Fibroblast of lung (primary cell): ENCODE results near the gene SFTPA2. TPM values are rescaled to one million over a fixed set of nuclear protein-coding genes. Genes with fewer than 3 reads are reported as not detected.

Experiments
- DNase-seq, 2 donors: peaks; one replicate each; pipeline versions ENCODE4 v3.0.0 to v3.0.0-alpha.2; 2010; ENCODE audit warnings: low read depth in 2 of 2
- H2AFZ ChIP-seq: 2 replicates; pipeline ENCODE4 v1.5.1; 2012; ENCODE audit warnings: low read length, control low read depth, inconsistent platforms
- H3K27ac ChIP-seq: 2 replicates; pipeline ENCODE4 v1.5.1; 2011; ENCODE audit warnings: low read length, control low read depth; ENCODE audit not compliant: insufficient read depth
- H3K27me3 ChIP-seq: 2 replicates; pipeline ENCODE4 v1.5.1; 2011; ENCODE audit warnings: mild to moderate bottlenecking, low read length; ENCODE audit not compliant: control insufficient read depth, insufficient read depth
- H3K36me3 ChIP-seq: 2 replicates; pipeline ENCODE4 v1.5.1; 2011; ENCODE audit warnings: low read length; ENCODE audit not compliant: control insufficient read depth, insufficient read depth
- H3K4me1 ChIP-seq: 2 replicates; pipeline ENCODE4 v1.5.1; 2011; ENCODE audit warnings: low read length; ENCODE audit not compliant: control insufficient read depth, insufficient read depth; ENCODE audit errors: extremely low read depth
- H3K4me2 ChIP-seq: 2 replicates; pipeline ENCODE4 v1.5.1; 2011; ENCODE audit warnings: low read length, control low read depth; ENCODE audit not compliant: insufficient read depth; ENCODE audit errors: extremely low read depth
- H3K4me3 ChIP-seq, 4 experiments: fragments of 200-600 bp in 1 of 4; sonication (generic) in 1 of 4; replicated peaks in 1 of 4; 2 replicates each; pipeline ENCODE4 v1.5.1; 2011 to 2016; ENCODE audit warnings: low read length in 4 of 4, low read depth in 3 of 4, mild to moderate bottlenecking in 3 of 4, control low read depth in 2 of 4, inconsistent platforms in 1 of 4, mixed read lengths in 1 of 4; ENCODE audit not compliant: insufficient read depth in 1 of 4; ENCODE audit errors: control extremely low read depth in 1 of 4
- H3K79me2 ChIP-seq: 2 replicates; pipeline ENCODE4 v1.5.1; 2012; ENCODE audit warnings: mild to moderate bottlenecking, low read length, inconsistent platforms; ENCODE audit not compliant: control insufficient read depth, insufficient read depth
- H3K9ac ChIP-seq: 2 replicates; pipeline ENCODE4 v1.5.1; 2011; ENCODE audit warnings: mild to moderate bottlenecking, low read length, control low read depth; ENCODE audit not compliant: insufficient read depth
- H3K9me3 ChIP-seq: 2 replicates; pipeline ENCODE4 v1.5.1; 2012; ENCODE audit warnings: low read depth, low read length; ENCODE audit not compliant: control insufficient read depth, insufficient read depth
- H4K20me1 ChIP-seq: 2 replicates; pipeline ENCODE4 v1.5.1; 2011; ENCODE audit warnings: low read length; ENCODE audit not compliant: control insufficient read depth, insufficient read depth; ENCODE audit errors: extremely low read depth
- EZH2 ChIP-seq: IDR thresholded peaks from 2 replicates; pipeline ENCODE4 v1.5.1; 2012; ENCODE audit warnings: low read length, control low read depth, mild to moderate bottlenecking; ENCODE audit errors: missing control alignments
- polyA plus RNA-seq, 2 donors: library from polyadenylated mRNA; depleted of rRNA in 1 of 2; stranded (reverse) in 1 of 2; unstranded in 1 of 2; fragments of >200 nt; gene quantifications; 2 replicates each; pipeline ENCODE4 v1.2.1, GENCODE V29; 2011 to 2012; ENCODE audit warnings: missing spikeins in 1 of 2
- total RNA-seq: library from RNA; depleted of rRNA; stranded (reverse); fragments of >200 nt; gene quantifications from 2 replicates; pipeline ENCODE4 v1.2.1, GENCODE V29; 2014
- TF ChIP-seq, protein P1 (sequence below), 2 donors: IDR thresholded peaks in 1 of 2; conservative IDR thresholded peaks in 1 of 2; 1 replicate in 1 of 2; 2 replicates in 1 of 2; pipeline ENCODE4 v1.5.1; 2011 to 2012; ENCODE audit warnings: low read length in 2 of 2, control low read depth in 1 of 2, inconsistent platforms in 1 of 2, low read depth in 1 of 2, mild to moderate bottlenecking in 1 of 2

Gene SFTPA2
- total and polyA plus RNA-seq, 2 donors (not counting 1 experiment from before 2014, with no cell fraction given) = not detected

DNA sequence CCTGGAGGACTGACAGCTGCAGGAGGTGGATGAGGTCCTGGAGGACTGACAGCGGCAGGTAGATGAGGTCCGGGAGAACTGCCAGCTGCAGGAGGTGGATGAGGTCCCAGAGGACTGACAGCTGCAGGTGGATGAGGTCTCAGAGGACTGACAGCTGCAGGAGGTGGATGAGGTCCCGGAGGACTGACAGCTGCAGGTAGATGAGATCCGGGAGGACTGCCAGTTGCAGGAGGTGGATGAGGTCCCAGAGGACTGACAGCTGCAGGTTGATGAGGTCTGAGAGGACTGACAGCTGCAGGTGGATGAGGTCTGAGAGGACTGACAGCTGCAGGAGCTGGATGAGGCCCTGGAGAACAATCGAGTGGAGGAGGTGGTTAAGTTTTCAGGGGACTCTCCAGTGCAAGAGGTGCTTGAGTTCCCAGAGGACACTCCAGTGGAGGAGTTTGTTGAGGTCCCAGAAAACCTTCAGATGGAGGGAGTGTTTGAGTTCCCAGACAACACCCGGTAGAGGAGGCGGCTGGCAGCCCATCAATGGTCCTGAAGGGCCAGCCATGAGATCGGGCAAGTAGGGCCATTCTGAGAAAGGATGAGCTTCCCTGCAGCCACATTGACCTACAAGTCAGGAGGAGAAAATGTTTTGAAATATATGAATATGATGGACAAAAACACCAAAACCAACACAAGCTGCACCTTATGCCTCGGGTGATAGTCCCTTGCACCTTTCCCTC is 52.6 kb downstream of the SFTPA2 start:
- no peaks in the 10 kb centered on the region for H3K9me3 ChIP-seq
- H2AFZ ChIP-seq = no peak overlapping the region
- no peak for TF ChIP-seq EZH2
- TF ChIP-seq, protein P1, sequence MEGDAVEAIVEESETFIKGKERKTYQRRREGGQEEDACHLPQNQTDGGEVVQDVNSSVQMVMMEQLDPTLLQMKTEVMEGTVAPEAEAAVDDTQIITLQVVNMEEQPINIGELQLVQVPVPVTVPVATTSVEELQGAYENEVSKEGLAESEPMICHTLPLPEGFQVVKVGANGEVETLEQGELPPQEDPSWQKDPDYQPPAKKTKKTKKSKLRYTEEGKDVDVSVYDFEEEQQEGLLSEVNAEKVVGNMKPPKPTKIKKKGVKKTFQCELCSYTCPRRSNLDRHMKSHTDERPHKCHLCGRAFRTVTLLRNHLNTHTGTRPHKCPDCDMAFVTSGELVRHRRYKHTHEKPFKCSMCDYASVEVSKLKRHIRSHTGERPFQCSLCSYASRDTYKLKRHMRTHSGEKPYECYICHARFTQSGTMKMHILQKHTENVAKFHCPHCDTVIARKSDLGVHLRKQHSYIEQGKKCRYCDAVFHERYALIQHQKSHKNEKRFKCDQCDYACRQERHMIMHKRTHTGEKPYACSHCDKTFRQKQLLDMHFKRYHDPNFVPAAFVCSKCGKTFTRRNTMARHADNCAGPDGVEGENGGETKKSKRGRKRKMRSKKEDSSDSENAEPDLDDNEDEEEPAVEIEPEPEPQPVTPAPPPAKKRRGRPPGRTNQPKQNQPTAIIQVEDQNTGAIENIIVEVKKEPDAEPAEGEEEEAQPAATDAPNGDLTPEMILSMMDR (conservative IDR thresholded peaks at IDR 0.05 in 1 of 2, IDR thresholded peaks at IDR 0.05 in 1 of 2; ENCODE audit: low read depth in 1 of 2, low read length in 2 of 2) = no peak
- DNase-seq = no peak
- no peaks in the 10 kb centered on the region for H3K4me1 ChIP-seq
- no peaks in the 10 kb centered on the region for H3K36me3 ChIP-seq
- no peaks in the 10 kb centered on the region for H3K79me2 ChIP-seq
- no peaks in the 10 kb centered on the region for H4K20me1 ChIP-seq
- H3K27me3 ChIP-seq = peaks cover 4% of the 10 kb centered on the region
- no peak overlapping the region for H3K4me3 ChIP-seq
- no peak overlapping the region for H3K4me2 ChIP-seq
- H3K27ac ChIP-seq = no peak overlapping the region
- H3K9ac ChIP-seq = no peak overlapping the region

Other genes starting within 250 kb of the SFTPA2 start
- 18.2 and 18.7 TPM in 2 replicates for gene PPIF, start 212.9 kb downstream of the SFTPA2 start, total RNA-seq
- gene PPIF, start 212.9 kb downstream of the SFTPA2 start, polyA plus RNA-seq = 63.0 and 82.2 TPM in 2 replicates
- gene ZCCHC24, start 114.8 kb downstream of the SFTPA2 start, total RNA-seq = 40.3 and 44.4 TPM in 2 replicates
- gene ZCCHC24, start 114.8 kb downstream of the SFTPA2 start, polyA plus RNA-seq = 30.2 and 33.2 TPM in 2 replicates
- 0.26 and 0.33 TPM in 2 replicates for gene EIF5AL1, start 47.9 kb downstream of the SFTPA2 start, total RNA-seq
- gene EIF5AL1, start 47.9 kb downstream of the SFTPA2 start, polyA plus RNA-seq = 2.0 and 2.4 TPM in 2 replicates
- not detected in 2 replicates for gene SFTPA1, start 50.5 kb upstream of the SFTPA2 start, total RNA-seq
- gene SFTPA1, start 50.5 kb upstream of the SFTPA2 start, polyA plus RNA-seq = not detected in 2 replicates
- 0.33 and 0.51 TPM in 2 replicates for gene NUTM2B, start 142.8 kb upstream of the SFTPA2 start, total RNA-seq
- 0.15 and 0.33 TPM in 2 replicates for gene NUTM2B, start 142.8 kb upstream of the SFTPA2 start, polyA plus RNA-seq